Loucy (cell line): ENCODE measurements around the gene ACSL5.
"Not testable (repeated sequence)": the region's sequence is repeated elsewhere in the genome, so short reads cannot be mapped to it uniquely, and the experiment has no call there.

Experiments used
- EZH2phosphoT487 ChIP-seq: fragments of 200-600 bp; IDR thresholded peaks from 2 replicates; pipeline ENCODE4 v1.6.1; 2018; ENCODE audit warnings: antibody characterized with exemption, mild to moderate bottlenecking, moderate library complexity, borderline replicate concordance
- TF ChIP-seq, protein P1 (sequence below): fragments of 200-600 bp; sonication (generic); conservative IDR thresholded peaks from 2 replicates; pipeline ENCODE4 v1.5.1; 2014; ENCODE audit warnings: mild to moderate bottlenecking, antibody characterized with exemption, low read length

DNA sequence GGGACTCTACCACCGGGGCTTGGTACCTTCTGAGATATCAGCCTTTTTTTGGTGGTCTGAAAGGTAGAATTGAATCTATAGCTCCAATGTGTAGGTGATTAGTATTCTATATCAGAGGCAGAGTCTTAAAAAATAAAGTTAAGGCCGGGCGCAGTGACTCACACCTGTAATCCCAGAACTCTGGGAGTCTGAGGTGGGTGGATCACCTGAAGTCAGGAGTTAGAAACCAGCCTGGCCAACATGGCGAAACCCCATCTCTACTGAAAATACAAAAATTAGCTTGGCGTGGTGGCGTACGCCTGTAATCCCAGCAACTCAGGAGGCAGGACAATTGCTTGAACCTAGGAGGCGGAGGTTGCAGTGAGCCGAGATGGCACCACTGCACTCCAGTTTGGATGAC lies 3.2 kb downstream of the ACSL5 start:
- TF ChIP-seq, protein P1, sequence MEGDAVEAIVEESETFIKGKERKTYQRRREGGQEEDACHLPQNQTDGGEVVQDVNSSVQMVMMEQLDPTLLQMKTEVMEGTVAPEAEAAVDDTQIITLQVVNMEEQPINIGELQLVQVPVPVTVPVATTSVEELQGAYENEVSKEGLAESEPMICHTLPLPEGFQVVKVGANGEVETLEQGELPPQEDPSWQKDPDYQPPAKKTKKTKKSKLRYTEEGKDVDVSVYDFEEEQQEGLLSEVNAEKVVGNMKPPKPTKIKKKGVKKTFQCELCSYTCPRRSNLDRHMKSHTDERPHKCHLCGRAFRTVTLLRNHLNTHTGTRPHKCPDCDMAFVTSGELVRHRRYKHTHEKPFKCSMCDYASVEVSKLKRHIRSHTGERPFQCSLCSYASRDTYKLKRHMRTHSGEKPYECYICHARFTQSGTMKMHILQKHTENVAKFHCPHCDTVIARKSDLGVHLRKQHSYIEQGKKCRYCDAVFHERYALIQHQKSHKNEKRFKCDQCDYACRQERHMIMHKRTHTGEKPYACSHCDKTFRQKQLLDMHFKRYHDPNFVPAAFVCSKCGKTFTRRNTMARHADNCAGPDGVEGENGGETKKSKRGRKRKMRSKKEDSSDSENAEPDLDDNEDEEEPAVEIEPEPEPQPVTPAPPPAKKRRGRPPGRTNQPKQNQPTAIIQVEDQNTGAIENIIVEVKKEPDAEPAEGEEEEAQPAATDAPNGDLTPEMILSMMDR, result not testable (repeated sequence)
- TF ChIP-seq EZH2phosphoT487, result not testable (repeated sequence)
